GM19351 (cell line): ENCODE results near the gene PTGIS.

Source experiments
- ATAC-seq: cut with Tn5 transposase; IDR thresholded peaks from one replicate; pipeline ENCODE4 v1.9.1; 2021; ENCODE audit warnings: mild to moderate bottlenecking, moderate library complexity; ENCODE audit not compliant: unreplicated experiment

The PTGIS gene

GRCh38 chr20:49532285-49532946, 35.5 kb downstream of the PTGIS start:
- ATAC-seq, result no peak

- no peak for ATAC-seq
Measured at GRCh38 chr20:49529470-49529869, 38.5 kb downstream of the PTGIS start.

GRCh38 chr20:49526568-49526967, 41.4 kb downstream of the PTGIS start:
- no peak for ATAC-seq

DNA sequence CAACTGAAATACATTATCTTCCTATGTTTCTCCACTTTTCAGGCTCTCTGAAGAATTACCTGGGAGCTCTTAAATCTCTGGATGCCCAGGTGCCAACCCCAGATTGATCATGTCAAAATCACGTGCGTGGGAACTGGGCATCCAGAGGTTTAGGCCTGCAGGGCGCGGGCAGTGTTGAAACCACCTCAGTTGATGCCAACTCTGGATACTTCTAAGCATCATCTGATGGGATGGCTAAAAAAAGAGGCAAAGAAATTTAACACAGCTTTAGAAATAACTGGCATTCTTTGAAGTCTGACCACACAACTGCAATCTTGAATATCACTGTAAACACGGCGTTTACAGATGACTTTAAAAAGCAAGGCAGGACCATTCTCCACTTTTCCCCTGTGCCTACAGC, 41.9 kb downstream of the PTGIS start:
- ATAC-seq, result no peak

GRCh38 chr20:49523767-49524360, 44.1 kb downstream of the PTGIS start:
- ATAC-seq, result no peak

DNA sequence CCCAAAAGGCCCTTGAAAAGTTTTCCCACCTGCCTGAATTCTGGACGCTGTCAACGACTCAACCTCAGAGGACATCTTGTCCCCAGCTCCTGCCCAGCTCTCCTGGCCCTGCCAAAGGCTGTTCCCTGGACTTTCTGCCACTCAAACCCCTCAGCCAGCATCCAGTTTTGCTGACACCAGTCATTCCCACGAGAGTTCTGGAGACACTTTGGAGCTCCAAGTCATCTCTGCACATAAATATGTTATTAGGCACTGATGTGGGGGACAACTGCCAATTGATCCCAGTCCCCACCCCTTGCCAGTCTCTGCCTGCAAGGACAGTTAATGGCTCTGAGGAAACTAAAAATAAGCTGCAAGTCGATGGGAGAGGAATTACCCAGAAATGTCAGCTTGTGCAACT, 46.6 kb downstream of the PTGIS start:
- no peak for ATAC-seq

DNA sequence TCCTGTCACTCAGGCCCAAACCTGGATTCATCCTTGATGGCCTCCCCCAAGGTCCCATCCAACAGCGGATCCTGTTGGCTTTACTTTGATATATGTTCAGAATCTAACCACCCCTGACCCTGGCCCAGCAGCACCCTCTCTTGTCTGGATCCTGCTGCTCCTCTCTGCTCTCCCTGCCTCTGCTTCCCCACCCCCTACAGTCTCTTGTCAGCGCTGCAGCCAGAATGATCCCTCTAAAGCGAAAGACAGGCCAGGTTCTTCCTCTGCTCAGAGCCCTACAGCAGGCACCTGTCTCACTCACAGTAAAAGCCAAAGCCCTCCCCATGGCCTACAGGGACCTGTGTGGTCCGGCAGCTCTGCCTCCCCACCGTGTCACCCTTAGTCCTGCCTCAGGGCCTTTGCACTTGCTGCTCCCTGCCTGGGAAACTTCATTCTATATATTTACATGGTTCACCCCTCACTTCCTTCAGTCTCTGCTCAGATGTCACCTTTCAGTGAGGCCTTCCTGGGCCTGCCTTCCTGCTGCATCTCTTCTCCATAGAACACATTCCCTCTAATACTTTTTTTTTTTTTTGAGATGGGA, 48.1 kb downstream of the PTGIS start:
- ATAC-seq, result no peak

DNA sequence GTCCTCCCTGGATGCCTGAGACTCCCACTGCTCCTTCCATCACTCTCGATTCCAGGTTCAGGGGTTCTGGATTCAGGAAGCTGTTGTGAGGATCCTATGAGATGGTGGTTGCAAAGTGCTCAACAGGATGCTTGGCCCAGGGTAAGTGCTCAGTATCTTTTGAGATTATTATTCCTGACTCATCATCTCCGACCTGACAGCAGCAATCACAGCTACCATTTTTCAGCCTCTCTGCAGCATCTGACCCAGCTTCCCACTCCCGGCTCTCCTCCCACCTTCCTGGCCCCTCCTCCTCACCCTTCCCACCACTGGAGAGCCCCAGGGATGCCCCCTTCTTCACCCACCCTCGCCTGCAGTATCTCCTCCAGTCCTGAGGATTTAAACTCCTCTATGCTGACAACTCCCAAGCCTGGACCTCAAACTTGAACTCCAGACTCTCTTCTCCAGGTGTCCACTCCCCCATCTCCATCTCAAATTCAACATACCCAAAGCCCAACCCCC, 48.7 kb downstream of the PTGIS start:
- ATAC-seq, result no peak

GRCh38 chr20:49518576-49518975, 49.4 kb downstream of the PTGIS start:
- no peak for ATAC-seq

- no peak for ATAC-seq
Measured at GRCh38 chr20:49517805-49518100, 50.2 kb downstream of the PTGIS start.

- ATAC-seq, result no peak
Measured at GRCh38 chr20:49516916-49517804, 50.8 kb downstream of the PTGIS start.

DNA sequence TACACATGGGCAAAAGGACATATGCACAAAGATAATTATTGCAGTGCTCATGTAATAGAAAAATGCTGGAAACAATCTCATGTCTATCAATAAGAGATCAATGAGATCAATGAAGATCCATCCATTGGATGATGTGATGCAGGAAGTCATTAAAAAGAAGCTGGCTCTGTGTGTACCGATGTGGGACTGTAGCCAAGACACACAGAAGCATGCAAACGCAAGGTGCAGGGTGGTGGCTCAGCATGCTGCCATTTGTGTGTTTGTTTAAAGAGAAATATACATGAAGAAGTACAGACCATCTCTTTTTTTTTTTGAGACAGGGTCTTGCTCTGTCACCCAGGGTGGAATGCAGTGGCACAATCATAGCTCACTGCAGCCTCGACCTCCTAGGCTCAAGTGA, 52.4 kb downstream of the PTGIS start:
- ATAC-seq, result no peak

DNA sequence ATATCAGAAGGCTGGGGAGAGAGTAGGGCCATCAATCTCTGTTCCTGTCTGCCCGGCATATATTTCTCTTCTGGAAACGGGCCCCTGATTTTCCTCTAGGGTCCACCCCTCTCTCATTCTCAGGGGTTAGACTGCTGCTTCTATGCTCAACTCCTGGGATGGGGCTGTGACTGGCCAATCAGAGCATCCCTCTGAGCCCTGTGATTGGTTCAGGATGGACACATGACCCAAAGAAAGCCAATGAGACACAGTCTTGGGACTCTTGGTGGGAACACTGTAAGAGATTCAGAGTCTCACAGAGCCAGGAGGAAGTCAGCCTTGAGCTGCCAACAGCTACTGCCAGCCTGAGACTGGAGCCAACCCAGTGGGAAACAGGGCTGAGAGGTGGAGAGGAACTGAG, 54.4 kb downstream of the PTGIS start:
- no peak for ATAC-seq

GRCh38 chr20:49513009-49513408, 54.9 kb downstream of the PTGIS start:
- ATAC-seq, result no peak

- no peak for ATAC-seq
Measured at GRCh38 chr20:49511788-49512525, 56.0 kb downstream of the PTGIS start.

GRCh38 chr20:49510562-49511122, 57.3 kb downstream of the PTGIS start:
- ATAC-seq, result no peak

- no peak for ATAC-seq
Measured at GRCh38 chr20:49508435-49509199, 59.3 kb downstream of the PTGIS start.

- ATAC-seq, result no peak
Measured at GRCh38 chr20:49507741-49508434, 60.0 kb downstream of the PTGIS start.

DNA sequence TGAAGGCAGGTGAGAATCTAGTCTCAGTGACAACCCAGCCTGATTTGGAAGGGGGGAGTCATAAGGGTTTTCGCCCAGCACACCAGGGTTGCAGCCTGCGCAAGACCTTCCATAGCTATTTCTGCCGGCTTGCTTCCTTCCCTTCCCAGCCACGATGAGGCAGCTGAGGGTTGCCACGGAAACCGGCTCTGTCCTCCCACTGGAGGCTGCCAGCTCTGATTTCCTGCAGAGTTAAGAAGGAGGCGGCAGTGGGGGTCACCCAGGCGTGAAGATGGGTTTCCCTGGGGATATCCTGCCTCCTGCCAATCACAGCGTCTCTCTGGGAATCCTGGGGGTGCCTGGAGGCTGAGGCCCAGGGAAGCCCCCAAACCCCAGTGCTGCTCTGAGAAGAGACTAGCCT, 62.4 kb downstream of the PTGIS start:
- ATAC-seq, result no peak
